Lung (tissue), 12 donors: ENCODE data around the gene OPHN1. TPM values are rescaled to one million over a fixed set of nuclear protein-coding genes. Genes with fewer than 3 reads are reported as not detected.
"Not testable (repeated sequence)": the region's sequence is repeated elsewhere in the genome, so short reads cannot be mapped to it uniquely, and the experiment has no call there.

Source experiments
- ATAC-seq: fragments of 200-7000 bp; cut with Tn5 transposase; one replicate; pipeline ENCODE4 v1.9.1; 2020; ENCODE audit warnings: moderate number of reproducible peaks; ENCODE audit not compliant: insufficient read depth, low FRiP score
- DNase-seq, 3 donors: peaks; one replicate each; pipeline ENCODE4 v3.0.0-alpha.2; 2013 to 2017
- H3K27ac ChIP-seq, 2 donors: one replicate each; pipeline ENCODE4 v1.5.1; 2013; ENCODE audit warnings: mild to moderate bottlenecking in 2 of 2, moderate library complexity in 2 of 2, control low read depth in 1 of 2, inconsistent platforms in 1 of 2, low read depth in 1 of 2, low read length in 1 of 2
- H3K27me3 ChIP-seq, 3 donors: one replicate each; pipeline ENCODE4 v1.5.1; 2013; ENCODE audit warnings: low read length in 2 of 3; ENCODE audit not compliant: control insufficient read depth in 3 of 3, insufficient read depth in 3 of 3
- H3K36me3 ChIP-seq, 4 donors: one replicate each; pipeline ENCODE4 v1.5.1; 2013; ENCODE audit warnings: low read length in 4 of 4, mild to moderate bottlenecking in 1 of 4, moderate library complexity in 1 of 4; ENCODE audit not compliant: control insufficient read depth in 4 of 4, insufficient read depth in 4 of 4
- H3K4me1 ChIP-seq, 5 donors: one replicate each; pipeline ENCODE4 v1.5.1; 2013; ENCODE audit warnings: low read length in 5 of 5, mild to moderate bottlenecking in 2 of 5, moderate library complexity in 1 of 5; ENCODE audit not compliant: control insufficient read depth in 5 of 5, insufficient read depth in 5 of 5
- H3K4me3 ChIP-seq: one replicate; pipeline ENCODE4 v1.5.1; 2013; ENCODE audit warnings: mild to moderate bottlenecking, control low read depth, moderate library complexity
- H3K9ac ChIP-seq, 2 donors: one replicate each; pipeline ENCODE4 v1.5.1; 2013; ENCODE audit warnings: low read length in 2 of 2, control low read depth in 1 of 2; ENCODE audit not compliant: insufficient read depth in 1 of 2
- H3K9me3 ChIP-seq, 4 donors: one replicate each; pipeline ENCODE4 v1.5.1; 2013; ENCODE audit warnings: low read length in 3 of 4, mild to moderate bottlenecking in 1 of 4, moderate library complexity in 1 of 4; ENCODE audit not compliant: control insufficient read depth in 4 of 4, insufficient read depth in 3 of 4
- CTCF ChIP-seq: IDR thresholded peaks from 2 replicates; pipeline ENCODE4 v1.5.1; 2012; ENCODE audit warnings: mild to moderate bottlenecking; ENCODE audit errors: control extremely low read depth, extremely low read depth
- WGBS, 2 donors: extraction: QIAGEN DNeasy Blood & Tissue Kit; methylation state at CpG; one replicate each; pipeline ENCODE4 v1.1.7; 2013; 5-methylcytosine and 5-hydroxymethylcytosine counted together
- polyA plus RNA-seq, 2 donors: library from polyadenylated mRNA; stranded (reverse); fragments of 200-250 nt; gene quantifications; one replicate each; pipeline ENCODE4 v1.2.1, GENCODE V29; 2013
- total RNA-seq, 2 donors: library from RNA; depleted of rRNA in 1 of 2; stranded (reverse); fragments of >200 nt in 1 of 2; gene quantifications; one replicate each; pipeline ENCODE4 v1.2.1, GENCODE V29; 2014 to 2021
- donor health status: control.
- donor health status: control.
- donor health status: Bipolar disorder and iron deficiency.
- donor health status: healthy.
- donor health status: DM: yes; HTN: yes; CAD: no.

OPHN1 gene
- total and polyA plus RNA-seq, 4 donors, result 1.1 to 22.0 (median 6.8) TPM

- Histone ChIP-seq H3K9me3 (no peaks in the 10 kb centered on the region), H3K4me3 (no peak overlapping the region), H3K36me3 (no peaks in the 10 kb centered on the region), H3K4me1 (peaks cover 0 to 15% (median 0%) of the 10 kb centered on the region in 5 donors), H3K27ac (no peak overlapping the region), H3K9ac (no peak overlapping the region), H3K27me3 (no peaks in the 10 kb centered on the region)
- DNase-seq, result no peak
- TF ChIP-seq CTCF, result no peak
- 69 to 90% methylated on average over 5 of the region's 5 CpGs for WGBS, 2 donors
- no peak for ATAC-seq
Observed at GRCh38 chrX:68383540-68383939, 49.8 kb downstream of the OPHN1 start.

GRCh38 chrX:68377579-68377978 is 55.7 kb downstream of the OPHN1 start:
- not testable (repeated sequence) for H3K4me3 ChIP-seq, H3K4me1 ChIP-seq, H3K9me3 ChIP-seq, H3K36me3 ChIP-seq, DNase-seq, ATAC-seq, H3K9ac ChIP-seq, H3K27me3 ChIP-seq, H3K27ac ChIP-seq
- WGBS, 2 donors, result 96 to 98% methylated on average over 5 of the region's 5 CpGs

- no peaks in the 10 kb centered on the region for H3K27me3 ChIP-seq
- TF ChIP-seq CTCF, result no peak
- no peak for ATAC-seq
Observed at GRCh38 chrX:68376373-68376772, 56.9 kb downstream of the OPHN1 start.

GRCh38 chrX:68375803-68376202 is 57.5 kb downstream of the OPHN1 start:
- no peak overlapping the region for H3K27ac ChIP-seq
- H3K9ac ChIP-seq, result no peak overlapping the region
- H3K36me3 ChIP-seq, result no peaks in the 10 kb centered on the region
- ATAC-seq, result no peak
- no peak overlapping the region for H3K4me3 ChIP-seq
- H3K27me3 ChIP-seq, result no peaks in the 10 kb centered on the region
- peaks cover 0 to 1% (median 0%) of the 10 kb centered on the region in 4 donors for H3K9me3 ChIP-seq
- peaks cover 0 to 3% (median 0%) of the 10 kb centered on the region in 5 donors for H3K4me1 ChIP-seq
- no peak for DNase-seq
- TF ChIP-seq CTCF, result no peak
- 60 to 67% methylated on average over 2 of the region's 2 CpGs for WGBS, 2 donors

More at GRCh38 chrX:68376373-68376772, 56.9 kb downstream of the OPHN1 start:
- Histone ChIP-seq H3K9me3 (peaks cover 0 to 1% (median 0%) of the 10 kb centered on the region in 4 donors), H3K4me1 (peaks cover 0 to 3% (median 0%) of the 10 kb centered on the region in 5 donors), H3K4me3 (no peak overlapping the region), H3K27ac (no peak overlapping the region), H3K36me3 (no peaks in the 10 kb centered on the region), H3K9ac (no peak overlapping the region)
- DNase-seq, result no peak
